KMS-11 (cell line): ENCODE results near the gene MRTO4.

Experiments
- H2AFZ ChIP-seq: fragments of 200-600 bp; sonication (generic); 2 replicates; pipeline ENCODE4 v1.6.1; 2016; ENCODE audit warnings: antibody characterized with exemption, mixed run types, low read depth
- H3K27ac ChIP-seq: fragments of 200-600 bp; sonication (generic); 2 replicates; pipeline ENCODE4 v1.6.1; 2016; ENCODE audit warnings: mild to moderate bottlenecking, mixed run types
- H3K27me3 ChIP-seq: fragments of 200-600 bp; sonication (generic); 2 replicates; pipeline ENCODE4 v1.6.1; 2017; ENCODE audit warnings: mild to moderate bottlenecking, low read depth, mixed run types, moderate library complexity; ENCODE audit not compliant: insufficient read depth
- H3K36me3 ChIP-seq: fragments of 200-600 bp; sonication (generic); 2 replicates; pipeline ENCODE4 v1.6.1; 2017; ENCODE audit warnings: mild to moderate bottlenecking, mixed run types; ENCODE audit not compliant: insufficient read depth
- H3K4me1 ChIP-seq: fragments of 200-600 bp; sonication (generic); 2 replicates; pipeline ENCODE4 v1.6.1; 2016; ENCODE audit warnings: mild to moderate bottlenecking, low read depth, mixed run types; ENCODE audit not compliant: poor library complexity, severe bottlenecking
- H3K4me2 ChIP-seq: fragments of 200-600 bp; sonication (generic); 2 replicates; pipeline ENCODE4 v1.7.0; 2016; ENCODE audit warnings: mild to moderate bottlenecking, mixed run types
- H3K4me3 ChIP-seq: fragments of 200-600 bp; sonication (generic); IDR thresholded peaks from 2 replicates; pipeline ENCODE4 v1.6.1; 2017; ENCODE audit warnings: low read depth, low read length, mixed read lengths; ENCODE audit not compliant: insufficient read depth
- H3K79me2 ChIP-seq: fragments of 200-600 bp; sonication (generic); 2 replicates; pipeline ENCODE4 v1.6.1; 2016; ENCODE audit warnings: low read depth, mixed run types; ENCODE audit not compliant: insufficient read depth
- H3K9ac ChIP-seq: fragments of 200-600 bp; sonication (generic); 2 replicates; pipeline ENCODE4 v1.6.1; 2016; ENCODE audit warnings: mild to moderate bottlenecking, mixed run types
- H4K20me1 ChIP-seq: fragments of 200-600 bp; sonication (generic); 2 replicates; pipeline ENCODE4 v1.6.1; 2016; ENCODE audit warnings: mild to moderate bottlenecking, mixed run types; ENCODE audit not compliant: insufficient read depth
- TF ChIP-seq, protein P1 (sequence below): fragments of 200-600 bp; sonication (generic); conservative IDR thresholded peaks from 2 replicates; pipeline ENCODE4 v1.6.1; 2017; ENCODE audit warnings: low read depth, mild to moderate bottlenecking, antibody characterized with exemption, low read length, moderate library complexity, mixed read lengths

The MRTO4 gene

DNA sequence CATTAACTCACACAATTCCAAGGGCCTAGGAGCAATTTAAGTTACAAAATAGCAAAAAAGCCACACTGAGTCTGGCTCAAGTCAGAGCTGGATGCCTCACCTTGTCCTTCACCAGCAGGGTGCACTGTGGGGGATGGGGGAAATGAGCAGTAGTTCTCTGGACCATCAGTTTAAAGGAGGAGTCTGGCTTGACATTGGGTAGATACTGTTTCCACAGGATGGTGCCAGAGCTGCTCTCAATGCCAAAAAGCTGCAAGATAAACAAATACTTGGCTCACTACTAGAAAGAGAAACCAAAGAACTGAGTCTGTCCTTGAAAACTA is 19.1 kb upstream of the MRTO4 start:
- Histone ChIP-seq H3K27me3 (no peaks in the 10 kb centered on the region), H3K4me3 (no peak overlapping the region), H2AFZ (no peak overlapping the region), H4K20me1 (no peaks in the 10 kb centered on the region), H3K79me2 (no peaks in the 10 kb centered on the region), H3K9ac (no peak overlapping the region), H3K4me2 (no peak overlapping the region), H3K4me1 (no peaks in the 10 kb centered on the region), H3K27ac (no peak overlapping the region), H3K36me3 (peaks cover 6% of the 10 kb centered on the region; the same call in 1 of the 2 replicates)
- TF ChIP-seq, protein P1, sequence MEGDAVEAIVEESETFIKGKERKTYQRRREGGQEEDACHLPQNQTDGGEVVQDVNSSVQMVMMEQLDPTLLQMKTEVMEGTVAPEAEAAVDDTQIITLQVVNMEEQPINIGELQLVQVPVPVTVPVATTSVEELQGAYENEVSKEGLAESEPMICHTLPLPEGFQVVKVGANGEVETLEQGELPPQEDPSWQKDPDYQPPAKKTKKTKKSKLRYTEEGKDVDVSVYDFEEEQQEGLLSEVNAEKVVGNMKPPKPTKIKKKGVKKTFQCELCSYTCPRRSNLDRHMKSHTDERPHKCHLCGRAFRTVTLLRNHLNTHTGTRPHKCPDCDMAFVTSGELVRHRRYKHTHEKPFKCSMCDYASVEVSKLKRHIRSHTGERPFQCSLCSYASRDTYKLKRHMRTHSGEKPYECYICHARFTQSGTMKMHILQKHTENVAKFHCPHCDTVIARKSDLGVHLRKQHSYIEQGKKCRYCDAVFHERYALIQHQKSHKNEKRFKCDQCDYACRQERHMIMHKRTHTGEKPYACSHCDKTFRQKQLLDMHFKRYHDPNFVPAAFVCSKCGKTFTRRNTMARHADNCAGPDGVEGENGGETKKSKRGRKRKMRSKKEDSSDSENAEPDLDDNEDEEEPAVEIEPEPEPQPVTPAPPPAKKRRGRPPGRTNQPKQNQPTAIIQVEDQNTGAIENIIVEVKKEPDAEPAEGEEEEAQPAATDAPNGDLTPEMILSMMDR: no peak

DNA sequence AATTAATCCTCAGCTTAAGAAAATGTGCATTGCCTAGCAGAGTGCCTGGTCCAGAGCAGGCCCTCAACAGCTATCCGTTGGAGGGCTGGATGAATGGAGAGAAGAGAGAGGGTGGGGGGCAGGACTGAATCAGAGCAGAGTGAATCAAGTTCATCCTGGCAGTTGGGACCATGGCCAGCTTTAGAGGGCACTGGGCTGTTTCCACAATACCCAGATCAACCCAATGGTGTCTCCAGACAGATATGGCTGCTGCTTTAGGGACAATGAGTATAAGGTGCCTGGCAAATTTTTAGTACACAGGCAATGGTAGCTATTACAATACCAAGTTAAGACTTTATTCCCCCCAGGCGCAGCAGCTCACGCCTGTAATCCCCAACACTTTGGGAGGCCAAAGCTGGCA is 17.4 kb upstream of the MRTO4 start:
- H3K79me2 ChIP-seq: no peaks in the 10 kb centered on the region
- no peak overlapping the region for H2AFZ ChIP-seq
- no peaks in the 10 kb centered on the region for H4K20me1 ChIP-seq
- no peaks in the 10 kb centered on the region for H3K27me3 ChIP-seq
- no peak overlapping the region for H3K27ac ChIP-seq
- H3K36me3 ChIP-seq: peaks cover 4% of the 10 kb centered on the region; the same call in 1 of the 2 replicates
- H3K9ac ChIP-seq: no peak overlapping the region
- no peak overlapping the region for H3K4me3 ChIP-seq
- TF ChIP-seq, protein P1: no peak
- H3K4me1 ChIP-seq: no peaks in the 10 kb centered on the region
- no peak overlapping the region for H3K4me2 ChIP-seq

DNA sequence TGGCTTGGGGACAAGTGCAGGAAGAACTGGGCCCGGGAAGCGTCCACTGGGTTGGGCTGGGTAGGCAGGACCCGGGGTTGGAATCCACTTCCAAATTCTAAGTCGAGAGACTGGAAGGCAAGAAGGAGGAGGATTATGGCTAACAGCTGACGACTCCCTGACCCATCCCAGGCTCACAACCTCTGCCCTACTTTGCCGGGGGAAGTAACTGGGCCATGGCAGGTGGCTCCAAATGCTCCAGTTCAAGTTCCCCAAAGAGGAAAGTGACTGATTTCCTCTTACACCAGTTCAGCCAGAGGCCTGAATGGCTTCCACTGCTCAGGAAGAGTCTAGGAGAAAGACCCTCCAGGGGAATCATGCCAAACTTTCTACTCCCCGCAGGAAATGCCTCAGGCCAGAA is 11.7 kb upstream of the MRTO4 start:
- H3K27me3 ChIP-seq: no peaks in the 10 kb centered on the region
- H3K79me2 ChIP-seq: no peaks in the 10 kb centered on the region
- no peak overlapping the region for H2AFZ ChIP-seq
- no peaks in the 10 kb centered on the region; the same call in 1 of the 2 replicates for H3K36me3 ChIP-seq
- no peak overlapping the region for H3K4me3 ChIP-seq
- no peak overlapping the region for H3K4me2 ChIP-seq
- H4K20me1 ChIP-seq: no peaks in the 10 kb centered on the region
- no peaks in the 10 kb centered on the region for H3K4me1 ChIP-seq
- TF ChIP-seq, protein P1: no peak
- H3K9ac ChIP-seq: no peak overlapping the region
- no peak overlapping the region for H3K27ac ChIP-seq

DNA sequence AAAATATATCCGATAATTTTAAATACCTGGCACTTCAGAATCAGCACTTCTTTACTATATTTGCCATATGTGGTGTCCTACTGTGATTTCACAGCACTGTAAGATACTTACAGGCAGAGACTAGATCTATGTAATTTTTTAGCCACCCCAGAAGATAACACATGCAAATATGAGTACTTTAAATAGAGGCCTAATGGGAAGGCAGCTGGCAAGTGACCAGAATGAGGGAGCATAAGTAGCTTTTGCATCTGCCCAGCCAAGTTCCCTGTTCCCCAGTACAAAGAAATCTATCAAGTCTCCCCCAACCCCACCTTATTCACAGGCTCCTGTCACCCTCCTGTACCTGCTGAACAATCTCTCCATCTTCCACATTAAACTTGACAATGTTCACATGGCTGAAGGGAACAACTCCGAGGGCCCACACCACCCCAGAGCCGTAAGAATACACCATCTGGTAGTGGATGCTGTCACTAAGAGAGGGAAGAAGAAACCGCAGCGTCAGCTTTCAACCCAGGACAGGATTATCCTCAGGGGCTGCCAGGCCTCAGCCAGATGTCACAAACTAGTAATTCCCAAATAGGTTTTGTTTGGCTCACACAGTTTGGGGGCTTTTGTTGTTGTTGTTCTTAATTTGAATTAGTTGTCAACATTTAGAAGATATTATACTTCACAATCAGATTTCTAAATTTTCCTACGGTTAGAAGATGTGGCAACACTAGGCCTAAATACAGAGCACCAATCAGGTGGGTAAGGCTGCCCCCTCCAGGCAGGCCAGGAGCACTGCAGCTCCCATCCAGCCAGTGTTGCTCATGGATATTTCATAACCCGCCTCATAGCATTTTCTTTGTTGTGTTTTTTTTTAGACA is 10.7 kb upstream of the MRTO4 start:
- no peaks in the 10 kb centered on the region; the same call in 1 of the 2 replicates for H3K36me3 ChIP-seq

More for the DNA sequence above, 10.7 kb upstream of the MRTO4 start:
- no peak overlapping the region for H3K27ac ChIP-seq
- no peaks in the 10 kb centered on the region for H4K20me1 ChIP-seq
- H3K4me1 ChIP-seq: no peaks in the 10 kb centered on the region
- no peak overlapping the region for H3K4me3 ChIP-seq
- TF ChIP-seq, protein P1: peak; percentile 87
- no peaks in the 10 kb centered on the region for H3K79me2 ChIP-seq
- no peak overlapping the region for H3K9ac ChIP-seq
- H2AFZ ChIP-seq: no peak overlapping the region
- no peak overlapping the region for H3K4me2 ChIP-seq
- H3K27me3 ChIP-seq: no peaks in the 10 kb centered on the region
